ENCODE measurements around the gene GAPT.

The GAPT gene

GRCh38 chr5:58491216-58491892 is at the start of gene GAPT:
GAPT (plus strand) TSS chr5:58491435; CDS start chr5:58494537, 3,102 bp downstream.
- no peak for DNase-seq (ENCODE audit: low spot score)

GRCh38 chr5:58444805-58445204 is 46.4 kb upstream of the GAPT start:
- DNase-seq (ENCODE audit: low spot score): no peak

DNA sequence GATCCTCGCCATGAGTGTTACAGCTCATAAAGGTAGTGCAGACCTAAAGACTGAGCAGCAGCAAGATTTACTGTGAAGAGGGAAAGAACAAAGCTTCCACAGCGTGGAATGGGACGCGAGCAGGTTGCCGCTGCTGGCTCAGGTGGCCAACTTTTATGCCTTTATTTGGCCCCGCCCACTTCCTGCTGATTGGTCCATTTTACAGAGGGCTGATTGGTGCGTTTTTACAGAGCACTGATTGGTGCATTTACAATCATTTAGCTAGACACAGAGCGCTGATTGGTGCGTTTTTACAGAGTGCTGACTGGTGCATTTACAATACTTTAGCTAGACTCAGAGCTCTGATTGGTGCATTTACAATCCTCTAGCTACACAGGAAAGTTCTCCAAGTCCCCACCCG is 45.2 kb upstream of the GAPT start:
- DNase-seq (ENCODE audit: low spot score): no peak

GRCh38 chr5:58447226-58447625 is 44.0 kb upstream of the GAPT start:
- no peak for DNase-seq (ENCODE audit: low spot score)

DNA sequence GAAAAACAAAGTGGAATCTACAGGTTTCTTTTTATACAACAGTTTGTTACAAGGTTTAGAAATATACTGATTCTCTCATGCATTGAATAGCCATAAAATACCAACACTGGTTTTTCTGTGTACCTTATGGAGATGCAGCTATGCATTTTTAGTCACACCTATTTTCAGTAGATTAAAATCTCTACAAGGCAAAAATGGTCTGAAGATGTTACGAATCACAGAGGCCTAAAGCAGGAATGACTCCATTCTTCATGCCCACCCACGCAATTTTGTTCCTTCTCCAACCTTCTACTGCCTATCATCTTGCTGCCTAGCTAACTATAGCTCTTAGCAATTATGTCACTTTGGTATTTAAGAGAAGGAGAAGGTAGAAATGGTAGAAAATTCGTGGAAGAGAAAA is 41.2 kb upstream of the GAPT start:
- no peak for DNase-seq (ENCODE audit: low spot score)

DNA sequence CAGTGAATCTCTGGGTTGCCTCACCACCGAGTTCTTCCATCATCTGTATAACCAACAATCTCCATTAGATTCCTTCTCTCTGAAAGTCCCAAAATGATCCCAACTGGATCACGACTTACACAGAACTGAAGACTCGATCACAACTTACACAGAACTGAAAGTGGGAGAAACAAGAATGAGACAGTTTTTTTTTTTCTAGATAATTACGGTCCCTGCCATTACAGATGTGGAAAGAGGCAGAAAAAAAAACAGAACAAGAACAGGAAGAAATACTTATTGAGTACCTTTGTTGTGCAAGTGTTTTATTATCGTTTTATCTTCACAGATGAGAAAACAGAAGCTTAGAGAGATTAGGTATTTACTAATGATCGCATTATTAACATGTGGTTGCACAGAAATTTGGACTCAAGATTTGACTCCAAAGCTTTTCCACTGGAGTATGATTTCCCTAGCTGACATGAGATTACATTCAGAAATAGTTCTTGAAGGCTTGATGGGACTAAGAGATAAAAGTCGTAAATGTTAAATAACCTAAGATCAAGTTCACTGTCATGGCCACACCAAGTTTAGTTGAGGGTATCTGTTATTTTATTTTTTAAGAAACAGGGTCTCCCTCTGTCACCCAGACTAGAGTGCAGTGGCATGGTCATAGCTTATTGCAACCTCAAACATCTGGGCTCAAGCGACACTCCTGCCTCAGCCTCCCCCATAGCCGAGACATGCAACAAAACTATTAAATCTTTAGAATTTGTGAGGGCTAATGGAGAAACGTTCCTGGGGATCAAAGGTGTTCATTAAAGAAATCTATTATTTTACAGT is 40.2 kb upstream of the GAPT start:
- no peak for DNase-seq (ENCODE audit: low spot score)

- DNase-seq (ENCODE audit: low spot score): no peak
These were observed 39.3 kb upstream of the GAPT start for GRCh38 chr5:58451732-58452565.

DNA sequence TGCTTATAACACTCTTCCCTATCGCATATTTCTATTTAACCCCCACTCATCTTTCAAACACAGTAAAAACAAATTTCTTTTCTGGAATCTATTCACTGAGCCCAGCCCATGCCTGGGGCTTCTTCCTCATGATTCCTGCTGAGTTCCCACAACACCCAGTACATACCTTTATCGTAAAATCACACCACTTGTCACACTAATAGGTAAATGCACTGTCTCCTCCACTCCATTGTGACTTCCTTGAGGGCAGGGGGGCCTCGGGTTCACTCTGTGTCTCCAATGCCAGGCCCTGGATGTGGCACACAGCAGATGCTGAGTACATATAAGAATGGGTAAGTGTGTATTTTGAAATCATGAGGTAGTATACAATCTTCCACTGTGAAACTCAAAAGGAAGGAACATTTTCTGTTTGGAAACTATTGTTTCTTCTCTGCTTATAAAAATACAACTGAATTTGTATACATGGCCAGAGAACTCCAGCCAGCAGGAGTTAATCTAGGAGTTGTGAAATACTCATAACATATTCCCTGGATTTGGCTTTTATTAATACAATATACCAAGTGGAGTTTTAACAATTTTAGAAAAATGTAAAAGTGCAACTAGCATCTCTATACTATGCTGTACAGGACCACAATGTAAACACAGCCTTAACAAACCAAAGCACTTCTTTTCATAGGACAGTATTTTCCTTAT is 38.5 kb upstream of the GAPT start:
- DNase-seq (ENCODE audit: low spot score): no peak

GRCh38 chr5:58453306-58453705 is 37.9 kb upstream of the GAPT start:
- no peak for DNase-seq (ENCODE audit: low spot score)

GRCh38 chr5:58454025-58454424 is 37.2 kb upstream of the GAPT start:
- no peak for DNase-seq (ENCODE audit: low spot score)

GRCh38 chr5:58455066-58455465 is 36.2 kb upstream of the GAPT start:
- no peak for DNase-seq (ENCODE audit: low spot score)

GRCh38 chr5:58455480-58455879 is 35.8 kb upstream of the GAPT start:
- no peak for DNase-seq (ENCODE audit: low spot score)

- no peak for DNase-seq (ENCODE audit: low spot score)
These were observed 35.2 kb upstream of the GAPT start for GRCh38 chr5:58456026-58456425.

- no peak for DNase-seq (ENCODE audit: low spot score)
These were observed 34.7 kb upstream of the GAPT start for GRCh38 chr5:58456486-58456885.

- DNase-seq (ENCODE audit: low spot score): no peak
These were observed 34.2 kb upstream of the GAPT start for GRCh38 chr5:58457050-58457449.

DNA sequence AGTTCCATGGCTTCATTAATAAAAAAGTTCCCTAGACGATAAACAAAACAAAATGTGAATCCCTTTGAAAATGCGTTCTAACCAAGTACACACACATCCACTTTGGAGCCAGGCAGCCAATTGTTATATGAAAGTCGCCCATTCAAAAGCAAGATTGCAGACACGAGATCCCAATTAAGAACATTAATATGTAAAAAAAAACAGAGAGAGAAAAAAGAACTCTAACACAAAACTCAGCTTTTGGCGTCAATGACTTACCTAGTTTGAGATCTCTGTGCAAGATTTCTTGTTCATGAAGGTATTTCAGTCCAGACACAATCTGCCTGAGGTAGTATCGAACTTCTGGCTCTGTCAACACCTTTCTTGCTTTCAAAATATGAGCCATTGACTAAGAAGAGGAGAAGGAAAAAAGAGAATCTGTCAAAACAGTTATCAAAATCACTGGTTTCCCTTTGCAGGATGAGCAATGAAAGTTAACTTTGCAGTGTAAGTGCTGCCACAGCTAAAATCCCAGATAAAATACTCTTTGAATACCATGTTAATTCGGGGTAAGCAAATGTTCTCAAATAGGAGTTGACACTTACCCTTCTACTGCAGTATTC is 33.0 kb upstream of the GAPT start:
- no peak for DNase-seq (ENCODE audit: low spot score)

- DNase-seq (ENCODE audit: low spot score): no peak
These were observed 32.5 kb upstream of the GAPT start for GRCh38 chr5:58458743-58459145.

DNA sequence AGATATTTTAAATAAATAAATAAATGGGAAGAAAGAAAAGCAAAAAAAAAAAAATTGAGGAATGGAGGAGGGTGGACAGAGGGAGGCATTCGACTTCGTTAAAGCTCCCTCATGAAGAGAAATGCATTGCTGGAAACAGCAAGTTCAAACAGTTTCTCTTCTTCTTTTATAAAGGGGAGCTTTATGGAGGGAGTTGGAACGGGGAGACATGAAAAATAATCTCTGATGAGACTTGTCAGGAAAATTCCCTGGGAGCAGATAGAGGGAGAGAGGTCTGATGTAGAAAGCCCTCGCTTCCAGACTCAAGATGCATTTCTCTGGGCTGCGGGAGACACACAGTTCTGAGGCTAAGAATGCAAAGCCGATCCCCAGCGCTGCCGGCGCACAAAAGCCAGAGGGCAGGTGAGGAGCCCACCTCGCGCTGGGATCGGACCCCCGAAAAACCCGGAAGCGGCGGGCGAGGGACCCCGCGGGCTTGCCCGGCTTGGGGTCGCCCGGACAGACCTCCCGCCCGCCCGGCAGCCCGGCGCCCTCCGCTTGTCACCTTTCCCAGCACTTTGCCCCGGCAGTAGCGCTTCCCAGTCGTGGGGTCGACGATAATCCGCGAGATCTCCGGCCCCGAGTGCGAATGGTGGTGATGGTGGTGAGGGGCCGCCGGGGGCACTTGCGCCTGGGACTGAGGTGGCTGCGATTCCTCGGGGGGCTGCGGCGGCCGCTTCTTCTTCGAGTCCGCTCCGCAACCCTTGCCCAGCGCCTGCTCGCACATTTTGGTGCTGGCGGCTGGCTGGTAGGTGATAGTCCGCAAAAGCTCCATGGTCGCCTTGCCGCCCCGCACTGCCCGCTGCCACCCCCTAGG is 31.9 kb upstream of the GAPT start:
- no peak for DNase-seq (ENCODE audit: low spot score)

DNA sequence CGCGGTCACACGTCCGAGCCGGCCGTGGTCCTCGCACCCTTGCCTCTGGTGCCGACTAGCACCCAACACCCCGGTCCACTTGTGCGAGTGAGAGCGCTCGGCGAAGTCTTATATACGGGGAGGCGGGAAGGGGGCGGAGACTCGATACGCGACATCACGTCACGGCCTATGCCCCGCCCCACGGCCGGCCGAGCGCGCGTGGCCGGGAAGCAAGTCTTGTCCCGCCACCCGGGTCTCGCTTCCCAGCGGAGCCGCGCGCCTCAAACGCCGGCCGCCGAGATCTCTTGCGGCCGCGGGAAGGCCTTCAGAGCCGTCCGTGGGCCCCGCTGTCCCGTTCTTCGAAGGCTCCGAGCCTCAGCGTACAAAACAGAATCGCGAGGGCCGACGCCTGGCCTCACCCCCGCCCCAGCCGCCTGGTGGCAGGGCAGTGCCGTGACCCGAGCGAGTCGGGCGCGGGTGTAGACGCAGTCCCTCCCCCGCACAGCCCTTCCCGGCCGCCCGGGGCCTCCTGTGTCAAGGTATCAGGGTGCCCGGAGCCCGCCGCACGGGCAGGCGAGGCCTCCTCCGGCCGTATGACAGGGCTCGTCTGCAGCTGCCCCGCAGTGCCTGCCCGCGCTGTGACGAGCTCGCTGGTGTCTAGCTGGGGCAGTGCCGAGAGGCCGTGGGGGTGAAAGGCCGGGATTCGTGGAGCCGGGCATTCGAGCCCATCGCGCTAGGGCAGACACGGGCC is 31.1 kb upstream of the GAPT start, which contains the start of gene PLK2:
Gene PLK2, minus strand, starts transcription at position 85 of the 730 bp plus-strand sequence. CDS start 127 bp downstream, outside the sequence.
- DNase-seq (ENCODE audit: low spot score): peak; percentile 90

All from CD4-positive, alpha-beta T cell treated with Interleukin-6 at 100 ng/mL for 8 hours (primary cell).